CD4-positive, alpha-beta T cell treated with Interleukin-10 for 1 hour (primary cell): Measurements from ENCODE around the gene PPP2R1B.
"Not testable (repeated sequence)": the region's sequence is repeated elsewhere in the genome, so short reads cannot be mapped to it uniquely, and the experiment has no call there.

ENCODE experiments used
- DNase-seq: peaks from one replicate; pipeline ENCODE4 v3.0.0-alpha.2; 2020

PPP2R1B gene

GRCh38 chr11:111782109-111782741 lies 16.0 kb upstream of the PPP2R1B start:
- DNase-seq, result no peak

GRCh38 chr11:111779118-111779517 lies 12.9 kb upstream of the PPP2R1B start:
- DNase-seq, result no peak

GRCh38 chr11:111778047-111778558 lies 11.9 kb upstream of the PPP2R1B start:
- no peak for DNase-seq

GRCh38 chr11:111777094-111778046 lies 11.2 kb upstream of the PPP2R1B start:
- DNase-seq, result peak; percentile 70

- DNase-seq, result no peak
Observed at GRCh38 chr11:111776398-111777093, 10.4 kb upstream of the PPP2R1B start.

- DNase-seq, result no peak
Observed at GRCh38 chr11:111774955-111775710, 8.9 kb upstream of the PPP2R1B start.

- DNase-seq, result no peak
Observed at GRCh38 chr11:111772535-111772934, 6.3 kb upstream of the PPP2R1B start.

GRCh38 chr11:111771205-111771604 lies 5.0 kb upstream of the PPP2R1B start:
- DNase-seq, result not testable (repeated sequence)

- no peak for DNase-seq
Observed at GRCh38 chr11:111770581-111771134, 4.5 kb upstream of the PPP2R1B start.

GRCh38 chr11:111766834-111767142 lies 599 bp upstream of the PPP2R1B start:
- no peak for DNase-seq

- DNase-seq, result no peak
Observed at GRCh38 chr11:111765320-111765983, 737 bp downstream of the PPP2R1B start.

GRCh38 chr11:111764621-111765020 lies 1.6 kb downstream of the PPP2R1B start:
- no peak for DNase-seq

- DNase-seq, result no peak
Observed at GRCh38 chr11:111762981-111763643, 3.1 kb downstream of the PPP2R1B start.

GRCh38 chr11:111762526-111762925 lies 3.7 kb downstream of the PPP2R1B start:
- DNase-seq, result no peak

GRCh38 chr11:111761036-111761435 lies 5.2 kb downstream of the PPP2R1B start:
- DNase-seq, result no peak

GRCh38 chr11:111759778-111760407 lies 6.3 kb downstream of the PPP2R1B start:
- no peak for DNase-seq

- no peak for DNase-seq
Observed at GRCh38 chr11:111759376-111759775, 6.8 kb downstream of the PPP2R1B start.

- no peak for DNase-seq
Observed at GRCh38 chr11:111756097-111756496, 10.1 kb downstream of the PPP2R1B start.

- no peak for DNase-seq
Observed at GRCh38 chr11:111749646-111750045, 16.5 kb downstream of the PPP2R1B start.

GRCh38 chr11:111748035-111748804 lies 18.0 kb downstream of the PPP2R1B start:
- DNase-seq, result no peak
